NCI-H524 (cell line): ENCODE measurements around the gene BHMT2.

Experiments used
- DNase-seq, 2 experiments: peaks; one replicate each; lab custom pipeline; 2025; lab: John Stamatoyannopoulos, UW

BHMT2 gene

GRCh38 chr5:79069488-79070349, at the start of gene BHMT2, which contains the start of gene DMGDH:
TSS of gene BHMT2 (plus strand) at chr5:79069767. CDS start at chr5:79069783, 16 bp downstream.
TSS of gene DMGDH (minus strand) at chr5:79069674. CDS start at chr5:79069620, 54 bp downstream.
- no peak for DNase-seq

GRCh38 chr5:79020861-79021561, 48.6 kb upstream of the BHMT2 start:
- peak; percentile 64 to 78 for DNase-seq

- DNase-seq: peak in 1 of 2 experiments; percentile 48
Observed at GRCh38 chr5:79021753-79022152, 47.8 kb upstream of the BHMT2 start.

GRCh38 chr5:79022771-79023170, 46.8 kb upstream of the BHMT2 start:
- DNase-seq: peak in 1 of 2 experiments; percentile 73

GRCh38 chr5:79023348-79023747, 46.2 kb upstream of the BHMT2 start:
- no peak for DNase-seq

GRCh38 chr5:79023947-79024346, 45.6 kb upstream of the BHMT2 start:
- no peak for DNase-seq

GRCh38 chr5:79025054-79025472, 44.5 kb upstream of the BHMT2 start:
- peak; percentile 37 to 61 for DNase-seq

- no peak for DNase-seq
Observed at GRCh38 chr5:79030663-79031484, 38.7 kb upstream of the BHMT2 start.

GRCh38 chr5:79031485-79031867, 38.1 kb upstream of the BHMT2 start:
- no peak for DNase-seq

GRCh38 chr5:79032031-79032695, 37.4 kb upstream of the BHMT2 start:
- DNase-seq: no peak

GRCh38 chr5:79032782-79033181, 36.8 kb upstream of the BHMT2 start:
- DNase-seq: no peak

- DNase-seq: no peak
Observed at GRCh38 chr5:79035237-79035636, 34.3 kb upstream of the BHMT2 start.

- DNase-seq: no peak
Observed at GRCh38 chr5:79036769-79037168, 32.8 kb upstream of the BHMT2 start.

GRCh38 chr5:79042188-79042587, 27.4 kb upstream of the BHMT2 start:
- no peak for DNase-seq

- DNase-seq: no peak
Observed at GRCh38 chr5:79047199-79047598, 22.4 kb upstream of the BHMT2 start.

GRCh38 chr5:79048437-79048836, 21.1 kb upstream of the BHMT2 start:
- no peak for DNase-seq

GRCh38 chr5:79050498-79050897, 19.1 kb upstream of the BHMT2 start:
- DNase-seq: no peak

GRCh38 chr5:79053321-79053720, 16.2 kb upstream of the BHMT2 start:
- no peak for DNase-seq

GRCh38 chr5:79055017-79055416, 14.6 kb upstream of the BHMT2 start:
- DNase-seq: no peak

- DNase-seq: no peak
Observed at GRCh38 chr5:79056847-79057246, 12.7 kb upstream of the BHMT2 start.

- no peak for DNase-seq
Observed at GRCh38 chr5:79059674-79060073, 9.9 kb upstream of the BHMT2 start.

GRCh38 chr5:79062436-79062835, 7.1 kb upstream of the BHMT2 start:
- DNase-seq: no peak
